DLD1 (cell line): Measurements from ENCODE around the gene MYH11.
"Not testable (repeated sequence)": the region's sequence is repeated elsewhere in the genome, so short reads cannot be mapped to it uniquely, and the experiment has no call there.

ENCODE experiments used
- in situ Hi-C: cut with HindIII; loops from 2 replicates; pipeline ENCODE4 v1.10.0; 2017; ENCODE audit warnings: low sequenced_read_pairs

MYH11 gene

DNA sequence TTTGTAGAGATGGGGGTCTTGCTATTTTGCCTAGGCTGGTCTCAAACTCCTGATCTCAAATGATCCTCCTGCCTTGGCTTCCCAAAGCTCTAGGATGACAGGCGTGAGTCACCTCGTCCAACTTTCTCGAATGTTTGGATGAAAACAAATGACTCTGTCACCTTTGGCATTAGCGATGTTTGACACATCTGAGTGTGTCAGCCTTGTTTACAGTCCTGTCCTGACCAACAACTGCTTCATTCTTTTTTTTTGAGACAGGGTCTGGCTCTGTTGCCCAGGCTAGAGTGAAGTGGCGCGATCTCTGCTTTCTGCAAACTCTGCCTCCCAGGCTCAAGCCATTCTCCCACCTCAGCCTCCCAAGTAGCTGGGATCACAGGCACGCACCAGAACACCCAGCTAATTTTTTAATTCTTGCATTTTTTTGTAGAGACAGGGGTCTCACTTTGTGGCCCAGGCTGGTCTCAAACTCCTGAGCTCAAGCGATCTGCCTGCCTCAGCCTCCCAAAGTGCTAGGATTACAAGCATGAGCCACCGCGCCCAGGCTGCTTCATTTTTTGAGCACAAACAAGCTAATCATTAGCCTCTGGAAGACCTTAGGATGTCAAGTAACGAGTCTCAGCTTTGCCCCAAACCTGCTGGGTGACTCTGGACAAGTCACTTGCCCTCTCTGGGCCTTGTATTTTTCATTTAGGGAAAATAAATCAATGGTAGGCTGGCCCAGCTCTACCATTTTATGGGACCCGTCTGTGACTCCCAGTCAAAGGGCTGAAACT lies 7.4 kb downstream of the MYH11 start:
- in situ Hi-C loops: no loop called here

GRCh38 chr16:15847611-15848175 lies 9.1 kb downstream of the MYH11 start:
- in situ Hi-C loops: no loop called here

DNA sequence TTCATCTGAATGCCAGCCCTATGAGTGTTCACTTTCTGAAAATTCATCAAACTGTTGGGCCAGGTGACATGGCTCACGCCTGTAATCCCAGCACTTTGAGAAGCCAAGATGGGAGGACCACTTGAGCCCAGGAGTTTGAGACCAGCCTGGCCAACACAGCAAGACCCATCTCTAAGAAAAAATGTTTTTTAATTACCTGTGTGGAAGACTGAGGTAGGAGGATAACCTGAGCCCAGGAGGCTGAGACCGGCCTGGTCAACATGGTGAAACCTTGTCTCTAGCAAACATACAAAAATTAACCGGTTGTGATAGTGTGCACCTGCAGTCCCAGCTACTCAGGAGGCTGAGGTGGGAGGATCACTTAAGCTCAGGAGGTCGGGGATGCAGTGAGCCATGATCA lies 10.3 kb downstream of the MYH11 start:
- in situ Hi-C loops: no loop called here

GRCh38 chr16:15843635-15844279 lies 13.1 kb downstream of the MYH11 start:
- in situ Hi-C loops: no loop called here

GRCh38 chr16:15839204-15839603 lies 17.6 kb downstream of the MYH11 start:
- in situ Hi-C loops: not testable (repeated sequence)

GRCh38 chr16:15837761-15838160 lies 19.1 kb downstream of the MYH11 start:
- in situ Hi-C loops: no loop called here

- in situ Hi-C loops: no loop called here
Observed at GRCh38 chr16:15836965-15837611, 19.7 kb downstream of the MYH11 start.

- in situ Hi-C loops: no loop called here
Observed at GRCh38 chr16:15836074-15836473, 20.8 kb downstream of the MYH11 start.

DNA sequence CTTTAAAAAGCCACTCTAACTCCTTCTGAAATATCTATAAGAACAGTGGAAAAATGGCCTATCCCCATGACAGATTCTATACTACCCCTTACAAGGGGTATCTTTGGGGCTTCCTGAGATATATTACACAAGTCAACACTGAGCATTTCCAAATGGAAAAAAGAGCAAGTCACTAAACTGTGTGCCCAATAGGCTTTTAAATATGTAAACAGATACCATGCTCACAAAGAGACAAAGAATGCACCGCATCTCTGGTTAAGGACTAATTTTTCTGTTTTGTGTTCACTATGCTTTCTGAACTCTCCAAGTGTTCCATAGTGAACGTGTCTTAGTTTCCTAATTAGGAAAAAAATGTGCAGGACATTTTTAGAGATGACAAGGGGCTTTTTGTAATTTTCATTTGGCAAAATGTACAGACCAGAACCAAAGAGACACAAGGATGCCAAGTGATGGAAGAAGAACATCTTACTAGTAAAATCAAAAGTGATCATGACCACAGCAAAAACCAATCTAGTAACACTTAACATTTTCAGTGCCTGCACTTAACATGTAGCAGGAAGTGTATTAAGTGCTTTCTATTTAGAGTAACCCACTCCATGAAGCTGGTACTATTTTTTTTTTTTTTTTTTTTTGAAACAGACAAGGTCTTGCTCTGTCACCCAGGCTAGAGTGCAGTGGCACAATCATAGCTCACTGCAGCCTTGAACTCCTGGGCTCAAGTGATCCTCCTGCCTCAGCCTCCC lies 21.5 kb downstream of the MYH11 start:
- in situ Hi-C loops: no loop called here

DNA sequence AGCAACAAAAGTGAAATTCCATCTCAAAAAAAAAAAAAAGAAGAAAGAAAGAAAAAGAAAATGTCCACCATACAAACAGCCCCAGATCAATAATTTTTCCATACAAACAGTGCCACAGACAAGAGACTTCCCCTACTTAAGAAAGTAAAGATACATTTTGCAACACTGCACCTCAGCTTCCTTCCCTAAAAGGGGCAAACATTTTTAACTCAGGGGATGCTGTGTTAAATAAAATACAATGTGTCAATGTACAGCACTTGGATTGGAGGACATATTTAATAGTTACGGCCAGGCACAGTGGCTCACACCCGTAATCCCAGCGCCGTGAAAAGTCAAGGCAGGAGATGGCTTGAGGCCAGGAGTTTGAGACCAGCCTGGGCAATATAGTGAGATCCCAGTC lies 22.3 kb downstream of the MYH11 start:
- in situ Hi-C loops: no loop called here

GRCh38 chr16:15833541-15833940 lies 23.3 kb downstream of the MYH11 start:
- in situ Hi-C loops: no loop called here

DNA sequence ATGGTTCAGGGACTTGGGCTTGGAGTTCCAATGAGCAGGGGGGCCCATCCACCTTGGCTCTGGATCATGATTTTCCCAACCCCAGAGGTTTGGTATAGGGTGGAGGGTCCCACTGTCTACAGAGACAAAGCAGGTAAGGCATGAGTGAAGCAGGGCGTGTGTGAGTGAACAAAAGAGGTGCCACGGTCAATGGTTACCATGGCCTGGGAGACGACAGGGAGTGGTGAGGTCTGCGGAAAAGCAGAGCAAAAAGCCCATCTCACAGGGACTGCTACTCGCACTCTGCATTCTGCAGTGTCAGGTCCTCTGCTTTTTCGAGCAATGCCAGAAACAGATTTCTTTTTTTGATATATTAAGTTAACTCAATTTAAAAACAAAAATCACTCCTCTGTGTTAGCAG lies 24.6 kb downstream of the MYH11 start:
- in situ Hi-C loops: no loop called here

DNA sequence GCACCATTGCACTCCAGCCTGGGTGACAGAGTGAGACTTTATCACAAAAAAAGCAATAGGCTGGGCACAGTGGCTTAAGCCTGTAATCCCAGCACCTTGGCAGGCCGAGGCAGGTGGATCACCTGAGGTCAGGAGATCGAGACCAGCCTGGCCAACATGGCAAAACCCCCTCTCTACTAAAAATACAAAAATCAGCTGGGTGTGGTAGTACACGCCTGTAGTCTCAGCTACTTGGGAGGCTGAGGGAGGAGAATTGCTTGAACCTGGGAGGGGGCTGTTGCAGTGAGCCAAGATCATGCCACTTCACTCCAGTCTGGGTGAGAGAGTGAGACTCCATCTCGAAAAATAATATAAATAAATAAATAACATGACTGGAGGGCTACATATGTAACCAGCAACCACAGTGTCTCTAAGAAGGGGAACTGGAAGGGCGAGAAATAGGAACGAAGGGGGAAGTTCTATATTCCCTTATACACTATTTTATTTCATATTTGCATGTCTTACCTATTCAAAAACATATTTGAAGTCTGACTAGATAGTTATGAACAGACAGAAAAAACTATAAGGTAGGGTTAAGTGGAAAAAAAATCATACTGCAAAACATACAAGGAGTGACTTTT lies 25.9 kb downstream of the MYH11 start:
- in situ Hi-C loops: no loop called here

GRCh38 chr16:15829460-15829859 lies 27.4 kb downstream of the MYH11 start:
- in situ Hi-C loops: no loop called here

GRCh38 chr16:15827709-15828343 lies 29.0 kb downstream of the MYH11 start:
- in situ Hi-C loops: no loop called here

DNA sequence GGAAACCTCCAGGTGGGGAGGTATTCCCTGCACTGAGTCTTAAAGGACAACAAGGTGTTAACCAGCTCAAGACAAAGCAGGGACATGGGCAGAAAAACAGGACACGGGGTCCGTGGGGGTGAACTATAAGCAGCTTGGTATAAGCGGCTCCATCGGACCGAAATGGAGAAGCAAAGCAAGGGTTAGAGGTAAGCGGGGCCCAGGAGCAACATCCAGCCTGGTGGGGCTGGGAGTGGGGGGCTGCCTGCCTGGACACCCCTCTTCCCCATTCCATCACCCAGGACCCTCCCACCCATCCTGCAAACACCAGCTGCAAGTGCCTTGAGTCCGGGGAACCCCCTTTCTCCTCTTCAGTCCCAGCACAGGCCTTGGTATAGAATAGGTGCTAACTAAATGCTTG lies 29.5 kb downstream of the MYH11 start:
- in situ Hi-C loops: no loop called here

GRCh38 chr16:15825750-15826305 lies 31.0 kb downstream of the MYH11 start:
- in situ Hi-C loops: no loop called here

DNA sequence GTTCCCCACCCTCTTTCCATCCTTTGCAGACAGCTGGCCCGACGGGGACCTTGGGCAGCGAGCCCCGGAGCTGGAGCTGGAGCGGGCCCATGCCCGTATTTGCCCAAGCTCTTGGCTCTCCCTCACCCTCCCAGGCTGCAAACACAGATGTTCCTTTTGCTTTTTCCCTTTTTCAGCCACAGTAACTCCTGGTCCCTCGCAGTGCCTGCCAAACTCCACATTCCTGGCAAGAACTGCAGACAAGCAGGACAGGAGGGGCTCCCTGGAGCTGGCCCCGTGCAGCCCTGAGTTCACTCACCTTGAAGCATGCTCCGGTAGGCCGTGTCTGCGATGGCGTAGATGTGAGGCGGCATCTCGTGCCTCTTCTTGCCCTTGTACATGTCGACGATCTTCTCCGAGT lies 33.9 kb downstream of the MYH11 start:
- in situ Hi-C loops: no loop called here

DNA sequence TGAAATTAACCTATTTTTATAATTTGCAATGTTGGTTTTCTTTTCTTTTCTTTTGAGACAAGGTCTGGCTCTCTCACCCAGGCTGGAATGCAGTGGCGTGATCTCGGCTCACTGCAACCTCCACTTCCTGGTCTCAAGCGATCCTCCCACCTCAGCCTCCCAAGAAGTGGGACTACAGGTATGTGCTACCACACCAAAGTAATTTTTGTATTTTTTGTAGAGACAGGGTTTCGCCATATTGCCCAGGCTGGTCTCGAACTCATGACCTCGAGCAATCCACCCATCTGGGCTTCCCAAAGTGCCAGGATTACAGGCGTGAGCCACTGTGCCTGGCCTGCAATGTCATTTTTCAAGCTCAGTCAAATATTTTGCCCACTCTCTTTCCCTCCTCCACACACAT lies 36.0 kb downstream of the MYH11 start:
- in situ Hi-C loops: no loop called here

- in situ Hi-C loops: no loop called here
Observed at GRCh38 chr16:15819046-15819445, 37.8 kb downstream of the MYH11 start.
